IMR-90 (cell line): ENCODE measurements around the gene CCDC134. TPM values are rescaled to one million over a fixed set of nuclear protein-coding genes. Genes with fewer than 3 reads are reported as not detected.
A peak's percentile ranks its signal among the peaks of the same experiment; 100 is the strongest.

Source experiments
- ATAC-seq: fragments of 200-7000 bp; cut with Tn5 transposase; 2 replicates; pipeline ENCODE4 v1.9.1; 2020; ENCODE audit warnings: low read depth, mild to moderate bottlenecking, moderate library complexity
- BruUV-seq: library from RNA; stranded (reverse); fragments of 400-500 nt; replicated peaks from 2 replicates; lab custom pipeline; 2021; lab: Mats Ljungman, UMichigan
- CTCF ChIA-PET: fragments of 300-600 bp; formaldehyde crosslinking; extraction: SDS; loops from one replicate; lab custom pipeline; 2021; ENCODE audit warnings: antibody characterized with exemption; lab: Yijun Ruan, JAX
- POLR2A ChIA-PET: fragments of 300-600 bp; sonication (Branson Sonifier 250); formaldehyde crosslinking; loops from one replicate; lab custom pipeline; 2022; ENCODE audit warnings: antibody characterized with exemption; ENCODE audit not compliant: unreplicated experiment; lab: Charles Lee
- DNase-seq: peaks from one replicate; pipeline ENCODE4 v3.0.0; 2013
- H2AFZ ChIP-seq: replicated peaks from 2 replicates; pipeline ENCODE3; 2013; ENCODE audit warnings: low read length, mild to moderate bottlenecking; ENCODE audit not compliant: poor library complexity
- H2AK5ac ChIP-seq: 2 replicates; pipeline ENCODE4 v1.6.1; 2013; ENCODE audit warnings: low read depth, low read length, inconsistent platforms
- H2AK9ac ChIP-seq: replicated peaks from 2 replicates; pipeline ENCODE3; 2013; ENCODE audit warnings: mild to moderate bottlenecking, low read depth, low read length, moderate library complexity; ENCODE audit not compliant: poor library complexity
- H2BK120ac ChIP-seq: 2 replicates; pipeline ENCODE4 v1.6.1; 2013; ENCODE audit warnings: low read depth, low read length, inconsistent platforms
- H2BK15ac ChIP-seq: 3 replicates; pipeline ENCODE4 v1.6.1; 2013; ENCODE audit warnings: low read depth, low read length, inconsistent platforms
- H2BK20ac ChIP-seq: 2 replicates; pipeline ENCODE4 v1.6.1; 2013; ENCODE audit warnings: low read depth, mild to moderate bottlenecking, inconsistent platforms, low read length, moderate library complexity
- H2BK5ac ChIP-seq: 2 replicates; pipeline ENCODE4 v1.6.1; 2013; ENCODE audit warnings: mild to moderate bottlenecking, low read depth, low read length, inconsistent platforms; ENCODE audit not compliant: poor library complexity, severe bottlenecking
- H3K14ac ChIP-seq: replicated peaks from 2 replicates; pipeline ENCODE4 v1.6.1; 2013; ENCODE audit warnings: low read depth, low read length, inconsistent platforms
- H3K18ac ChIP-seq: 2 replicates; pipeline ENCODE4 v1.6.1; 2013; ENCODE audit warnings: low read depth, low read length, control low read depth
- H3K23ac ChIP-seq: 2 replicates; pipeline ENCODE4 v1.6.1; 2013; ENCODE audit warnings: low read depth, low read length, inconsistent platforms
- H3K27ac ChIP-seq: 2 replicates; pipeline ENCODE4 v1.5.1; 2013; ENCODE audit warnings: mild to moderate bottlenecking, control low read depth, low read length; ENCODE audit not compliant: insufficient read depth
- H3K27me3 ChIP-seq: 2 replicates; pipeline ENCODE4 v1.6.1; 2013; ENCODE audit warnings: low read length; ENCODE audit not compliant: control insufficient read depth, insufficient read depth
- H3K36me3 ChIP-seq: 2 replicates; pipeline ENCODE4 v1.6.1; 2013; ENCODE audit warnings: low read length, mixed read lengths; ENCODE audit not compliant: control insufficient read depth, insufficient read depth
- H3K4ac ChIP-seq: 2 replicates; pipeline ENCODE4 v1.6.1; 2013; ENCODE audit warnings: low read depth, low read length, inconsistent platforms
- H3K4me1 ChIP-seq: 2 replicates; pipeline ENCODE4 v1.6.1; 2013; ENCODE audit warnings: low read length, mixed read lengths; ENCODE audit not compliant: control insufficient read depth, insufficient read depth
- H3K4me2 ChIP-seq: 2 replicates; pipeline ENCODE4 v1.6.1; 2013; ENCODE audit warnings: low read depth, mild to moderate bottlenecking, control low read depth, low read length, moderate library complexity
- H3K4me3 ChIP-seq: 2 replicates; pipeline ENCODE4 v1.5.1; 2013; ENCODE audit warnings: low read depth, mild to moderate bottlenecking, control low read depth, low read length, moderate library complexity; ENCODE audit not compliant: insufficient read depth
- H3K56ac ChIP-seq: 2 replicates; pipeline ENCODE4 v1.6.1; 2013; ENCODE audit warnings: low read length, inconsistent platforms; ENCODE audit not compliant: insufficient read depth; ENCODE audit errors: extremely low read depth
- H3K79me1 ChIP-seq, 2 experiments: 2 replicates each; pipeline ENCODE4 v1.6.1; 2013; ENCODE audit warnings: low read length in 2 of 2, inconsistent platforms in 1 of 2, low read depth in 1 of 2
- H3K9ac ChIP-seq: 2 replicates; pipeline ENCODE4 v1.6.1; 2013; ENCODE audit warnings: low read depth, low read length, control low read depth
- H3K9me1 ChIP-seq: 2 replicates; pipeline ENCODE4 v1.6.1; 2013; ENCODE audit warnings: low read length, inconsistent platforms; ENCODE audit not compliant: insufficient read depth
- H3K9me3 ChIP-seq: 2 replicates; pipeline ENCODE4 v1.6.1; 2013; ENCODE audit warnings: low read length; ENCODE audit not compliant: control insufficient read depth, insufficient read depth
- H4K20me1 ChIP-seq: 2 replicates; pipeline ENCODE4 v1.6.1; 2013; ENCODE audit warnings: low read length, inconsistent platforms; ENCODE audit not compliant: insufficient read depth
- H4K5ac ChIP-seq: 2 replicates; pipeline ENCODE4 v1.6.1; 2013; ENCODE audit warnings: mild to moderate bottlenecking, low read depth, low read length, control low read depth
- H4K8ac ChIP-seq, 2 experiments: 2 replicates each; pipeline ENCODE4 v1.6.1; 2013; ENCODE audit warnings: low read depth in 2 of 2, low read length in 2 of 2, control low read depth in 1 of 2, inconsistent platforms in 1 of 2
- H4K91ac ChIP-seq: 2 replicates; pipeline ENCODE4 v1.6.1; 2013; ENCODE audit warnings: low read depth, low read length, inconsistent platforms; ENCODE audit not compliant: insufficient read depth
- CHD1 ChIP-seq: IDR thresholded peaks from 2 replicates; pipeline ENCODE4 v1.6.1; 2012; ENCODE audit warnings: low read depth, low read length, improper control_type of control experiment
- ELK1 ChIP-seq: fragments of 150-350 bp; IDR thresholded peaks from 2 replicates; pipeline ENCODE4 v1.6.1; 2016; ENCODE audit warnings: low read depth, mild to moderate bottlenecking, low read length, moderate library complexity, borderline replicate concordance
- FOS ChIP-seq: fragments of 150-350 bp; IDR thresholded peaks from 2 replicates; pipeline ENCODE4 v1.6.1; 2016; ENCODE audit warnings: low read depth, low read length
- MAZ ChIP-seq: IDR thresholded peaks from 2 replicates; pipeline ENCODE4 v1.6.1; 2012; ENCODE audit warnings: low read depth, mild to moderate bottlenecking, low read length, improper control_type of control experiment, moderate library complexity, borderline replicate concordance
- POLR2A ChIP-seq: IDR thresholded peaks from 2 replicates; pipeline ENCODE4 v1.6.1; 2012; ENCODE audit warnings: mild to moderate bottlenecking, low read depth, low read length
- RCOR1 ChIP-seq: IDR thresholded peaks from 2 replicates; pipeline ENCODE4 v1.6.1; 2012; ENCODE audit warnings: mild to moderate bottlenecking, low read length, improper control_type of control experiment; ENCODE audit not compliant: insufficient replicate concordance
- RFX5 ChIP-seq: IDR thresholded peaks from 2 replicates; pipeline ENCODE4 v1.8.0; 2012; ENCODE audit warnings: low read depth, mild to moderate bottlenecking, low read length, moderate library complexity
- SMC3 ChIP-seq: fragments of 150-350 bp; IDR thresholded peaks from 2 replicates; pipeline ENCODE4 v1.6.1; 2016; ENCODE audit warnings: low read depth, mild to moderate bottlenecking, antibody characterized with exemption, low read length, moderate library complexity
- USF2 ChIP-seq: fragments of 150-350 bp; IDR thresholded peaks from 2 replicates; pipeline ENCODE4 v1.6.1; 2017; ENCODE audit warnings: mild to moderate bottlenecking, antibody characterized with exemption, low read length, low read depth
- WGBS, 2 experiments: methylation state at CpG; one replicate each; pipeline versions ENCODE4 v1.1.5 to v1.1.7; 2013; ENCODE audit warnings: missing lambda C conversion rate in 2 of 2; ENCODE audit not compliant: insufficient read length in 1 of 2; ENCODE audit errors: extremely low coverage in 2 of 2; 5-methylcytosine and 5-hydroxymethylcytosine counted together
- dilution Hi-C: fragments of 300-500 bp; cut with HindIII; formaldehyde crosslinking; loops from one replicate; pipeline ENCODE4 v1.14.3; 2018; ENCODE audit warnings: low sequenced_read_pairs; ENCODE audit not compliant: unreplicated experiment
- in situ Hi-C: fragments of 300-500 bp; cut with MboI; formaldehyde crosslinking; loops from 3 replicates; pipeline ENCODE4 v1.14.3; 2019; ENCODE audit warnings: low sequenced_read_pairs, inconsistent platforms, mixed read lengths
- intact Hi-C: fragments of 100-400 bp; cut with micrococcal nuclease; formaldehyde crosslinking; loops from 2 replicates; pipeline ENCODE4 v1.10.0; 2022
- polyA plus RNA-seq, 3 experiments: library from polyadenylated mRNA; depleted of rRNA; stranded (reverse); fragments of >200 nt; gene quantifications; 2 replicates each; pipeline ENCODE4 v1.2.3, GENCODE V29; 2012; ENCODE audit warnings: low replicate concordance in 1 of 3
- total RNA-seq: library from RNA; depleted of rRNA; stranded (reverse); fragments of >200 nt; gene quantifications from 2 replicates; pipeline ENCODE4 v1.2.3, GENCODE V29; 2012

Gene CCDC134
- total and polyA plus RNA-seq, 2 of the 4 experiments (the other 2 are of a cell fraction), result 5.1 to 7.0 TPM

- Histone ChIP-seq H2AK9ac (no peak overlapping the region), H4K5ac (no peak overlapping the region), H3K4me3 (no peak overlapping the region), H3K9me3 (no peaks in the 10 kb centered on the region), H2AFZ (no peak overlapping the region), H4K91ac (no peak overlapping the region), H3K27ac (no peak overlapping the region), H3K18ac (no peak overlapping the region), H3K9me1 (peaks cover 14% of the 10 kb centered on the region), H4K20me1 (peaks cover 59% of the 10 kb centered on the region; the same call in 1 of the 2 replicates), H4K8ac (no peak overlapping the region), H3K4me1 (peaks cover 3% of the 10 kb centered on the region; the same call in 1 of the 2 replicates), H3K9ac (no peak overlapping the region), H3K79me1 (peaks cover 39 to 86% of the 10 kb centered on the region in 2 experiments), H3K27me3 (no peaks in the 10 kb centered on the region), H3K4me2 (no peak overlapping the region), H2BK20ac (no peak overlapping the region), H3K4ac (no peak overlapping the region), H3K23ac (peak overlapping the region; percentile 61; the same call in 1 of the 2 replicates), H2BK5ac (no peak overlapping the region), H2BK15ac (no peak overlapping the region), H3K56ac (no peak overlapping the region), H2AK5ac (no peak overlapping the region), H3K14ac (no peak overlapping the region), H3K36me3 (0 out of 2 replicates have a peak, but pooled peaks cover 2% of the 10 kb centered on the region), H2BK120ac (no peak overlapping the region)
- intact Hi-C loops (no loop called here), dilution Hi-C loops (no loop called here), in situ Hi-C loops (no loop called here)
- ATAC-seq (no peak), DNase-seq (no peak)
- TF ChIP-seq SMC3, result no peak
- TF ChIP-seq USF2, result no peak
- TF ChIP-seq ELK1, result no peak
- no peak for TF ChIP-seq POLR2A
- no peak for TF ChIP-seq RFX5
- TF ChIP-seq FOS, result no peak
- no peak for TF ChIP-seq RCOR1
- TF ChIP-seq CHD1, result no peak
- no peak for TF ChIP-seq MAZ
- WGBS, 2 experiments, result no CpG with 5 or more reads among the region's 3 CpGs
- ChIA-PET CTCF (interaction anchor here (0.6 to 0.7 kb wide), 2 partner anchors 290 to 578 kb away, joined by 3 read pairs; no protein-coding TSS in a partner anchor), POLR2A (no interaction called here)
- no TSS peak for BruUV-seq
These were observed 44.0 kb downstream of the CCDC134 start for GRCh38 chr22:41844513-41844912.
